ENCODE measurements around the gene PICALM.

The PICALM gene

GRCh38 chr11:86011175-86011574, 57.7 kb downstream of the PICALM start:
- H3K4me3 ChIP-seq (ENCODE audit: low read length), result no peak overlapping the region
- H3K9ac ChIP-seq (ENCODE audit: low read length), result no peak overlapping the region
- H3K27me3 ChIP-seq (ENCODE audit: control insufficient read depth, insufficient read depth, low read length), result no peaks in the 10 kb centered on the region
- H3K9me3 ChIP-seq (ENCODE audit: control insufficient read depth, low read length), result no peaks in the 10 kb centered on the region
- H3K4me1 ChIP-seq (ENCODE audit: control insufficient read depth, insufficient read depth, low read length), result no peaks in the 10 kb centered on the region
- H3K36me3 ChIP-seq (ENCODE audit: control insufficient read depth, insufficient read depth, low read length), result no peaks in the 10 kb centered on the region

DNA sequence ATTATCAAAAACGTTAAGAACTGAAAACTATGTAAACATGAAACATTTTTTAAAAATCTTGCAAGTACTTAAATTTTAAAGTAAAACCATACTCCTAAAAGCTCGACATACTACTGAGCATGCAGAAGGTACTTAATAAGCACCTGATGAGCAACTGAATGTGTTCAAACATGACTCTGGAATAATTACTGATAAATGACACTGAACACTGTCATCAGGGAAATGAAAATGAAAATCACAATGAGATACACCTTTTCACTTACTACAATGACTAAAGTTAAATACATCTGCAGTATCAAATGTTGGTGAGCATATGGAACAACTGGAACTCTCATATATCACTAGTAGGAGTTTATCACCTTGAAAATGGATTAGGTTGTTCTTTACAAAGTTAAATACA, 65.2 kb downstream of the PICALM start:
- H3K9me3 ChIP-seq (ENCODE audit: control insufficient read depth, low read length), result no peaks in the 10 kb centered on the region
- H3K36me3 ChIP-seq (ENCODE audit: control insufficient read depth, insufficient read depth, low read length), result peaks cover 15% of the 10 kb centered on the region
- H3K27me3 ChIP-seq (ENCODE audit: control insufficient read depth, insufficient read depth, low read length), result no peaks in the 10 kb centered on the region

DNA sequence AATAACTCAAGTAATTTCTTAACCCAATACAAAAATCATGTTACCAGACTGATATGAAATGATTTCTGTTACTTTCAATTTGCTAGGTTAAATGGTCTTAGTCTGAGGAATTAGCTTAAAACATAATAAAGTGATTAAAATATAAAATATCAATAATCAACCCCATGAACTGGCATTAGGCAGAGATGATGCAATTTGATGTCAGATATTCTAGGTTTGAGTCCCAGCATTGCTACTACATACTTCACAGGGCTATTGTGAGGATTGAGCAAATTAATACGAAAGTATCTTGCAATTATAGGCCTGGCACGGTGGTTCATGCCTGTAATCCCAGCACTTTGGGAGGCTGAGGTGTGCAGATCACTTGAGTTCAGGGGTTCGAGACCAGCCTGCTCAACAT, 66.5 kb downstream of the PICALM start:
- Histone ChIP-seq H3K36me3 (ENCODE audit: control insufficient read depth, insufficient read depth, low read length) (peaks cover 15% of the 10 kb centered on the region), H3K27me3 (ENCODE audit: control insufficient read depth, insufficient read depth, low read length) (no peaks in the 10 kb centered on the region)

More for the DNA sequence above, 65.2 kb downstream of the PICALM start:
- H3K4me1 ChIP-seq (ENCODE audit: control insufficient read depth, insufficient read depth, low read length), result no peaks in the 10 kb centered on the region
- no peak overlapping the region for H3K9ac ChIP-seq (ENCODE audit: low read length)
- H3K4me3 ChIP-seq (ENCODE audit: low read length), result no peak overlapping the region

DNA sequence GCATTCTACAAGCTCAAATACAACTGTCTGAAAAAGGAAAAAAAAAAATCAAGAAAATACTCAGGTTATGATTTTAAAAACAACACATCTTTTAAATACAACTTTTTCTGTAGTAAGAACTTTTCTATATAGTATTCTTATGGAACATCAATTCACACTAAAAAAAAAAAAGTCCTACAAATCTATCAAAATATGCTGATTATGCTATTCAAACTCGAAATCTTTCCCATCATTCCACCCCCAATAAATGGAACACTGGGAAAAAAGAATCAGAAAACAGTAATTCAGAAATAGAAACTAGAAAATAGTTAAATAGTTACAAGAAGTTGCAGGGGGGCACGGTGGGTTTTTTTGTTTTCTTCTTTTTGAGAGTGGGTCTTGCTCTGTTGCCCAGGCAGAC, 77.4 kb downstream of the PICALM start:
- no peak overlapping the region for H3K4me3 ChIP-seq (ENCODE audit: low read length)
- H3K4me1 ChIP-seq (ENCODE audit: control insufficient read depth, insufficient read depth, low read length), result no peaks in the 10 kb centered on the region
- H3K9ac ChIP-seq (ENCODE audit: low read length), result no peak overlapping the region
- H3K27me3 ChIP-seq (ENCODE audit: control insufficient read depth, insufficient read depth, low read length), result no peaks in the 10 kb centered on the region
- no peaks in the 10 kb centered on the region for H3K9me3 ChIP-seq (ENCODE audit: control insufficient read depth, low read length)
- no peaks in the 10 kb centered on the region for H3K36me3 ChIP-seq (ENCODE audit: control insufficient read depth, insufficient read depth, low read length)

More for the DNA sequence above, 66.5 kb downstream of the PICALM start:
- no peaks in the 10 kb centered on the region for H3K4me1 ChIP-seq (ENCODE audit: control insufficient read depth, insufficient read depth, low read length)
- no peaks in the 10 kb centered on the region for H3K9me3 ChIP-seq (ENCODE audit: control insufficient read depth, low read length)
- no peak overlapping the region for H3K4me3 ChIP-seq (ENCODE audit: low read length)
- no peak overlapping the region for H3K9ac ChIP-seq (ENCODE audit: low read length)

DNA sequence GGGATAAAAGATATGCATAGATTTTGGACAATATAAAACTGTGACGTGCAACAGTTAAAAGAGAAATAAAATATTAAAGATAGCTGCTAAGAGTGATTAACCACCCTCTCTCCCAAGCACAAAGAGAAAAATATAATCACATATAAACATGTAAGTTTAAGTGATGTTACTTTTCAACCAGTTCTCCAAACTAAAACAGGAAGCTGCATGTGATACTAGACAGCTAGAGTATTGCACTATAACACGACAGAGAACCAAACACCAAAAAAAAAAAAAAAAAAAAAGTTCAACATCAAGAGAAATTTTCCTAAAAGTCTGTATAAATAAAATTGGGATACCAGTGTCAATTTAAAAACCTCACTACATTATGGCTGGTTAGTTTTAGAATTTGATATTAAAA, 79.1 kb downstream of the PICALM start:
- Histone ChIP-seq H3K4me1 (ENCODE audit: control insufficient read depth, insufficient read depth, low read length) (no peaks in the 10 kb centered on the region), H3K9ac (ENCODE audit: low read length) (no peak overlapping the region), H3K36me3 (ENCODE audit: control insufficient read depth, insufficient read depth, low read length) (no peaks in the 10 kb centered on the region), H3K9me3 (ENCODE audit: control insufficient read depth, low read length) (no peaks in the 10 kb centered on the region), H3K27me3 (ENCODE audit: control insufficient read depth, insufficient read depth, low read length) (no peaks in the 10 kb centered on the region), H3K4me3 (ENCODE audit: low read length) (no peak overlapping the region)

DNA sequence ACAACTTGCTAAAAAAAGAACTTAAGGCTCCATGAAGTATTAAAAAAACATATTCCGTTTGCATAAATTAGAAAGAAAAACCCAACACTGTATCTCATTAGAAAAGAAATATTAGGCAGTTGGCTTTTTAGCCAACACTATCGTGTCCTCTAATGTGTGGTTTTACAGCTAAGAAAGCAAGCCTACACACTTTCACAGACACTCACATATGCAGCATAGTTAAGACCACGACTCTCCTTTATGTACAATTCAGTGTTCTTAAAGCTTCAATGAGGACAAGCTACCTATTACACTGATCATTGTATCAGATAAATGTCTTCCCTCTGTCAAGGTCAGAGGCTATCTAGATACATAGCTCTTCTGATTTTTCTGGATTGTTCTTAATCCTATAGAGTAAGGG, 80.1 kb downstream of the PICALM start:
- Histone ChIP-seq H3K4me1 (ENCODE audit: control insufficient read depth, insufficient read depth, low read length) (no peaks in the 10 kb centered on the region), H3K9ac (ENCODE audit: low read length) (no peak overlapping the region), H3K9me3 (ENCODE audit: control insufficient read depth, low read length) (no peaks in the 10 kb centered on the region), H3K4me3 (ENCODE audit: low read length) (no peak overlapping the region), H3K27me3 (ENCODE audit: control insufficient read depth, insufficient read depth, low read length) (no peaks in the 10 kb centered on the region), H3K36me3 (ENCODE audit: control insufficient read depth, insufficient read depth, low read length) (no peaks in the 10 kb centered on the region)

DNA sequence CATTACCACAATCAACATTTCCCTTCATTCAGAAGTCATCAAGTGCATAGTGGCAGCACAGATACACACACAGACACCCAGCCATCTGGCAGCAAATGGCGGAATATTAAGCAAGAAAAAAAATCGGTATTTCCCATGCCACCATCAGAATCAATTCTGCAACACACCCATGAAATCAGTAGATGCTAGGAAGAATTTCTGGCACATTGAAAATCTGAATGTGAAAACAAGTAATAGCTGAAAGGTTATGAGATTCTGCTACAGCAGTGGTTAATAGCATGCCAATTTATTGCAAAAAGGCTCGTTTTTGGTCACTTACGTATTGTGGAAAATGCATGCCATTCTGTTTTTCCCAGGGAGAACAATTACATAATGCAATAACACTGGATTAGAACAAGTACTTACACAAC, 91.1 kb downstream of the PICALM start:
- no peak overlapping the region for H3K9ac ChIP-seq (ENCODE audit: low read length)
- H3K27me3 ChIP-seq (ENCODE audit: control insufficient read depth, insufficient read depth, low read length), result no peaks in the 10 kb centered on the region
- no peak overlapping the region for H3K4me3 ChIP-seq (ENCODE audit: low read length)
- no peaks in the 10 kb centered on the region for H3K9me3 ChIP-seq (ENCODE audit: control insufficient read depth, low read length)
- no peaks in the 10 kb centered on the region for H3K36me3 ChIP-seq (ENCODE audit: control insufficient read depth, insufficient read depth, low read length)
- no peaks in the 10 kb centered on the region for H3K4me1 ChIP-seq (ENCODE audit: control insufficient read depth, insufficient read depth, low read length)

GRCh38 chr11:85976525-85976924, 92.4 kb downstream of the PICALM start:
- Histone ChIP-seq H3K9ac (ENCODE audit: low read length) (no peak overlapping the region), H3K9me3 (ENCODE audit: control insufficient read depth, low read length) (no peaks in the 10 kb centered on the region), H3K27me3 (ENCODE audit: control insufficient read depth, insufficient read depth, low read length) (no peaks in the 10 kb centered on the region), H3K4me1 (ENCODE audit: control insufficient read depth, insufficient read depth, low read length) (no peaks in the 10 kb centered on the region), H3K4me3 (ENCODE audit: low read length) (no peak overlapping the region), H3K36me3 (ENCODE audit: control insufficient read depth, insufficient read depth, low read length) (no peaks in the 10 kb centered on the region)

GRCh38 chr11:85974122-85974521, 94.8 kb downstream of the PICALM start:
- Histone ChIP-seq H3K4me3 (ENCODE audit: low read length) (no peak overlapping the region), H3K4me1 (ENCODE audit: control insufficient read depth, insufficient read depth, low read length) (no peaks in the 10 kb centered on the region), H3K9ac (ENCODE audit: low read length) (no peak overlapping the region), H3K27me3 (ENCODE audit: control insufficient read depth, insufficient read depth, low read length) (no peaks in the 10 kb centered on the region), H3K36me3 (ENCODE audit: control insufficient read depth, insufficient read depth, low read length) (no peaks in the 10 kb centered on the region), H3K9me3 (ENCODE audit: control insufficient read depth, low read length) (no peaks in the 10 kb centered on the region)

- no peak overlapping the region for H3K9ac ChIP-seq (ENCODE audit: low read length)
- no peaks in the 10 kb centered on the region for H3K9me3 ChIP-seq (ENCODE audit: control insufficient read depth, low read length)
- no peak overlapping the region for H3K4me3 ChIP-seq (ENCODE audit: low read length)
- H3K27me3 ChIP-seq (ENCODE audit: control insufficient read depth, insufficient read depth, low read length), result no peaks in the 10 kb centered on the region
- H3K4me1 ChIP-seq (ENCODE audit: control insufficient read depth, insufficient read depth, low read length), result no peaks in the 10 kb centered on the region
- H3K36me3 ChIP-seq (ENCODE audit: control insufficient read depth, insufficient read depth, low read length), result no peaks in the 10 kb centered on the region
These were observed 98.3 kb downstream of the PICALM start for GRCh38 chr11:85970593-85970992.

GRCh38 chr11:85967457-85967856, 101.4 kb downstream of the PICALM start:
- H3K9me3 ChIP-seq (ENCODE audit: control insufficient read depth, low read length), result no peaks in the 10 kb centered on the region
- H3K9ac ChIP-seq (ENCODE audit: low read length), result no peak overlapping the region
- no peaks in the 10 kb centered on the region for H3K27me3 ChIP-seq (ENCODE audit: control insufficient read depth, insufficient read depth, low read length)
- no peak overlapping the region for H3K4me3 ChIP-seq (ENCODE audit: low read length)
- no peaks in the 10 kb centered on the region for H3K4me1 ChIP-seq (ENCODE audit: control insufficient read depth, insufficient read depth, low read length)
- no peaks in the 10 kb centered on the region for H3K36me3 ChIP-seq (ENCODE audit: control insufficient read depth, insufficient read depth, low read length)

DNA sequence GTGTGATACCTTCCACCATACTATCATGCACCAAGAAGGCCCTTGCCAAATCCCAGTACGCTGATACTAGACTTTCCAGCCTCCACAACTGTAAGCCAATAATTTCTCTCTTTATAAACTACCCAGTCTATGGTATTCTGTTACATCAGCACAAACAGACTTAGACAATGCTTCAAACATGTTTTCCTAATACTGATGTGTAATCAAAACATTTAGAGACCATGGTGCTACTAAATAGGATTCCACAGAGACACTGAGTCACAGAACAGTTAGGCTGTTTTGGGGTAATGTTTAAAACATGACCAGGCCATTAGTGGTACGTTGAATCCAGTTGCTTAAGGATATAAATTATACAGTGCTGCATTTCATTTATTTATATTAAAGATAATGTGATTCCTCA, 103.7 kb downstream of the PICALM start:
- Histone ChIP-seq H3K4me3 (ENCODE audit: low read length) (no peak overlapping the region), H3K4me1 (ENCODE audit: control insufficient read depth, insufficient read depth, low read length) (no peaks in the 10 kb centered on the region), H3K9ac (ENCODE audit: low read length) (no peak overlapping the region), H3K27me3 (ENCODE audit: control insufficient read depth, insufficient read depth, low read length) (no peaks in the 10 kb centered on the region), H3K9me3 (ENCODE audit: control insufficient read depth, low read length) (no peaks in the 10 kb centered on the region), H3K36me3 (ENCODE audit: control insufficient read depth, insufficient read depth, low read length) (no peaks in the 10 kb centered on the region)

- H3K36me3 ChIP-seq (ENCODE audit: control insufficient read depth, insufficient read depth, low read length), result no peaks in the 10 kb centered on the region
- no peak overlapping the region for H3K9ac ChIP-seq (ENCODE audit: low read length)
- H3K4me3 ChIP-seq (ENCODE audit: low read length), result no peak overlapping the region
- no peaks in the 10 kb centered on the region for H3K27me3 ChIP-seq (ENCODE audit: control insufficient read depth, insufficient read depth, low read length)
- no peaks in the 10 kb centered on the region for H3K4me1 ChIP-seq (ENCODE audit: control insufficient read depth, insufficient read depth, low read length)
- no peaks in the 10 kb centered on the region for H3K9me3 ChIP-seq (ENCODE audit: control insufficient read depth, low read length)
These were observed 106.9 kb downstream of the PICALM start for GRCh38 chr11:85961930-85962363.

All from mucosa of stomach (tissue), 1 donor.